HCT116 (cell line): Measurements from ENCODE around the gene ZFYVE1. TPM values are rescaled to one million over a fixed set of nuclear protein-coding genes. Genes with fewer than 3 reads are reported as not detected.

Experiments
- ATAC-seq: fragments of 200-7000 bp; cut with Tn5 transposase; 2 replicates; pipeline ENCODE4 v1.9.1; 2020; ENCODE audit warnings: mild to moderate bottlenecking, moderate library complexity
- BruUV-seq: library from RNA; stranded (reverse); fragments of 400-500 nt; replicated peaks from 2 replicates; lab custom pipeline; 2021; lab: Mats Ljungman, UMichigan
- CTCF ChIA-PET: fragments of 300-600 bp; sonication (Branson Sonifier 250); formaldehyde crosslinking; loops from one replicate; lab custom pipeline; 2021; ENCODE audit warnings: antibody characterized with exemption; lab: Charles Lee
- POLR2A ChIA-PET: fragments of 300-600, 350-600 bp; sonication (Branson Sonifier 250); formaldehyde crosslinking; loops from one replicate; lab custom pipeline; 2021; ENCODE audit warnings: antibody characterized with exemption; lab: Charles Lee
- RAD21 ChIA-PET, 2 experiments: fragments of 300-600 bp; sonication (Branson Sonifier 250); formaldehyde crosslinking; loops; one replicate each; lab custom pipeline; 2023; ENCODE audit warnings: low total read pairs in 2 of 2; ENCODE audit not compliant: uncharacterized antibody in 2 of 2, unreplicated experiment in 2 of 2, low non-redundant PET in 1 of 2; lab: Charles Lee
- DNase-seq: peaks from one replicate; pipeline ENCODE4 v3.0.0-alpha.2; 2010; ENCODE audit warnings: low read depth, low spot score
- H2AFZ ChIP-seq: fragments of 200-600 bp; shearing (Covaris generic), sonication (generic); 2 replicates; pipeline ENCODE4 v1.6.1; 2017; ENCODE audit warnings: low read depth, mixed run types, mixed read lengths, antibody characterized with exemption, low read length; ENCODE audit not compliant: poor library complexity, severe bottlenecking
- H3K27ac ChIP-seq: 2 replicates; pipeline ENCODE4 v1.5.1; 2012; ENCODE audit warnings: low read depth, low read length
- H3K27me3 ChIP-seq: fragments of 200-600 bp; sonication (generic); 2 replicates; pipeline ENCODE4 v1.6.1; 2016; ENCODE audit warnings: mixed run types, low read length, mixed read lengths; ENCODE audit not compliant: insufficient read depth
- H3K36me3 ChIP-seq, 2 experiments: fragments of 200-500 bp in 1 of 2; fragments of 200-600 bp in 1 of 2; sonication (Bioruptor generic) in 1 of 2; sonication (generic) in 1 of 2; 2 replicates each; pipeline versions ENCODE4 v1.5.1 to v1.6.1; 2014 to 2016; ENCODE audit warnings: low read length in 2 of 2, inconsistent platforms in 1 of 2, mixed read lengths in 1 of 2, mixed run types in 1 of 2; ENCODE audit not compliant: insufficient read depth in 2 of 2, control insufficient read depth in 1 of 2
- H3K4me1 ChIP-seq, 2 experiments: fragments of 200-600 bp in 1 of 2; sonication (generic) in 1 of 2; 2 replicates each; pipeline versions ENCODE4 v1.5.1 to v1.6.1; 2012 to 2017; ENCODE audit warnings: low read length in 2 of 2, inconsistent platforms in 1 of 2, mild to moderate bottlenecking in 1 of 2, mixed read lengths in 1 of 2, mixed run types in 1 of 2, moderate library complexity in 1 of 2; ENCODE audit not compliant: insufficient read depth in 2 of 2, control insufficient read depth in 1 of 2
- H3K4me2 ChIP-seq: fragments of 200-600 bp; sonication (generic); 2 replicates; pipeline ENCODE4 v1.6.1; 2017; ENCODE audit warnings: mixed run types, low read length, mixed read lengths
- H3K4me3 ChIP-seq, 2 experiments: fragments of 200-600 bp in 1 of 2; sonication (generic) in 1 of 2; replicated peaks in 1 of 2; 2 replicates each; pipeline ENCODE4 v1.5.1; 2011 to 2016; ENCODE audit warnings: low read length in 2 of 2, control low read depth in 1 of 2, low read depth in 1 of 2, mild to moderate bottlenecking in 1 of 2, mixed read lengths in 1 of 2, mixed run types in 1 of 2
- H3K79me2 ChIP-seq: fragments of 200-600 bp; sonication (generic); 2 replicates; pipeline ENCODE4 v1.6.1; 2017; ENCODE audit warnings: mild to moderate bottlenecking, mixed run types, low read length, moderate library complexity, mixed read lengths; ENCODE audit not compliant: insufficient read depth
- H3K9ac ChIP-seq: fragments of 200-600 bp; sonication (generic); 2 replicates; pipeline ENCODE4 v1.6.1; 2016; ENCODE audit warnings: low read length, mixed read lengths
- H3K9me2 ChIP-seq: fragments of 200-600 bp; sonication (generic), shearing (Covaris generic); 2 replicates; pipeline ENCODE4 v1.6.1; 2017; ENCODE audit warnings: mixed run types, mild to moderate bottlenecking, moderate library complexity; ENCODE audit not compliant: insufficient read depth
- H3K9me3 ChIP-seq, 2 experiments: fragments of 200-500 bp in 1 of 2; fragments of 200-600 bp in 1 of 2; sonication (Bioruptor generic) in 1 of 2; sonication (generic) in 1 of 2; 2 replicates each; pipeline ENCODE4 v1.6.1; 2014 to 2017; ENCODE audit warnings: low read length in 2 of 2, mixed read lengths in 2 of 2, inconsistent platforms in 1 of 2, low read depth in 1 of 2, mild to moderate bottlenecking in 1 of 2, mixed run types in 1 of 2, moderate library complexity in 1 of 2; ENCODE audit not compliant: control insufficient read depth in 1 of 2, insufficient read depth in 1 of 2
- H4K20me1 ChIP-seq: fragments of 200-600 bp; sonication (generic), shearing (Covaris generic); 2 replicates; pipeline ENCODE4 v1.6.1; 2017; ENCODE audit warnings: mixed run types, mild to moderate bottlenecking, moderate library complexity; ENCODE audit not compliant: insufficient read depth
- CBX3 ChIP-seq: IDR thresholded peaks from 2 replicates; pipeline ENCODE4 v1.6.1; 2012; ENCODE audit warnings: low read depth
- EGR1 ChIP-seq: IDR thresholded peaks from 2 replicates; pipeline ENCODE4 v1.6.1; 2012; ENCODE audit warnings: low read depth
- FOSL1 ChIP-seq: IDR thresholded peaks from 2 replicates; pipeline ENCODE4 v1.6.1; 2012; ENCODE audit warnings: low read depth
- JUND ChIP-seq: IDR thresholded peaks from 2 replicates; pipeline ENCODE4 v1.6.1; 2012
- POLR2A ChIP-seq: IDR thresholded peaks from 2 replicates; pipeline ENCODE4 v1.7.0; 2011; ENCODE audit warnings: borderline replicate concordance; ENCODE audit not compliant: insufficient read depth, insufficient read length; ENCODE audit errors: extremely low read depth
- RAD21 ChIP-seq: IDR thresholded peaks from 2 replicates; pipeline ENCODE4 v1.6.1; 2012; ENCODE audit warnings: low read depth, mild to moderate bottlenecking
- SP1 ChIP-seq: IDR thresholded peaks from 2 replicates; pipeline ENCODE4 v1.6.1; 2012; ENCODE audit warnings: low read depth
- SRF ChIP-seq: IDR thresholded peaks from 2 replicates; pipeline ENCODE4 v1.6.1; 2012; ENCODE audit warnings: low read depth
- YY1 ChIP-seq: IDR thresholded peaks from 2 replicates; pipeline ENCODE4 v1.6.1; 2011; ENCODE audit warnings: low read length, low read depth, moderate library complexity, mild to moderate bottlenecking; ENCODE audit not compliant: insufficient replicate concordance; ENCODE audit errors: extremely low read depth
- ZFX ChIP-seq: fragments of 450-650 bp; IDR thresholded peaks from 2 replicates; pipeline ENCODE4 v1.6.1; 2017
- ZNF274 ChIP-seq: fragments of 200-500 bp; sonication (Bioruptor generic); IDR thresholded peaks from 2 replicates; pipeline ENCODE4 v1.6.1; 2014; ENCODE audit warnings: mild to moderate bottlenecking, low read depth, low read length, inconsistent platforms
- intact Hi-C: fragments of 100-400 bp; cut with micrococcal nuclease; formaldehyde crosslinking; loops from 2 replicates; pipeline ENCODE4 v1.10.0; 2022
- total RNA-seq: library from RNA; stranded (reverse); gene quantifications from one replicate; pipeline ENCODE4 v1.2.1, GENCODE V29; 2021; ENCODE audit not compliant: unreplicated experiment
- TF ChIP-seq, protein P1 (sequence below): IDR thresholded peaks from 2 replicates; pipeline ENCODE4 v1.6.1; 2012; ENCODE audit warnings: low read depth
- TF ChIP-seq, protein P2 (sequence below): IDR thresholded peaks from 2 replicates; pipeline ENCODE4 v1.6.1; 2012

The ZFYVE1 gene
- total RNA-seq, 1 experiment from 2014 or later: 7.7 TPM

DNA sequence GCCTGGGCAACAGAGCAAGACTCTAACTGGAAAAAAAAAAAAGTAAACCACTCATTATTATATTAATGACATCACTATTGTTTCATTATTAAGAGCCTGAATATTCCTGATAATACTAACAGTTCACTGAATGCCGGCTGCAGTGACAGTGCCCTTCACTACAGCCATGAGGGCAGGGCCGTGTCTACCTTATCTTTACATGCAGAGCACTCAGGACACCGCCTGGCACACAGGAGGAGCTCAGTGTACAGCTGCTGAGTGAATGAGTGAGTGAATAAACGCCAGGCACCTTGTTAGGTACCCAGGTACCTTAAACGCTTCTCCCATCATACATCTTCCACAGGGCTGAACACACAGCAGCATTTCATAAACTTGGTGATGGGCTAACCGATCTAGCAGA is 23.2 kb downstream of the ZFYVE1 start:
- DNase-seq: no peak
- H3K36me3 ChIP-seq: no peaks in the 10 kb centered on the region
- BruUV-seq: no TSS peak
- POLR2A ChIA-PET: no interaction called here
- no peak overlapping the region for H3K27ac ChIP-seq
- H3K9me2 ChIP-seq: no peaks in the 10 kb centered on the region
- H3K79me2 ChIP-seq: no peaks in the 10 kb centered on the region
- H3K4me1 ChIP-seq: peaks cover 0 to 3% of the 10 kb centered on the region in 2 experiments; a peak in 2 of 4 replicates
- no peaks in the 10 kb centered on the region for H4K20me1 ChIP-seq
- TF ChIP-seq ZNF274 (no peak), CBX3 (no peak), RAD21 (no peak), EGR1 (no peak), FOSL1 (no peak), SRF (no peak), POLR2A (no peak), SP1 (no peak), YY1 (no peak), ZFX (no peak), JUND (no peak)
- TF ChIP-seq, protein P1, sequence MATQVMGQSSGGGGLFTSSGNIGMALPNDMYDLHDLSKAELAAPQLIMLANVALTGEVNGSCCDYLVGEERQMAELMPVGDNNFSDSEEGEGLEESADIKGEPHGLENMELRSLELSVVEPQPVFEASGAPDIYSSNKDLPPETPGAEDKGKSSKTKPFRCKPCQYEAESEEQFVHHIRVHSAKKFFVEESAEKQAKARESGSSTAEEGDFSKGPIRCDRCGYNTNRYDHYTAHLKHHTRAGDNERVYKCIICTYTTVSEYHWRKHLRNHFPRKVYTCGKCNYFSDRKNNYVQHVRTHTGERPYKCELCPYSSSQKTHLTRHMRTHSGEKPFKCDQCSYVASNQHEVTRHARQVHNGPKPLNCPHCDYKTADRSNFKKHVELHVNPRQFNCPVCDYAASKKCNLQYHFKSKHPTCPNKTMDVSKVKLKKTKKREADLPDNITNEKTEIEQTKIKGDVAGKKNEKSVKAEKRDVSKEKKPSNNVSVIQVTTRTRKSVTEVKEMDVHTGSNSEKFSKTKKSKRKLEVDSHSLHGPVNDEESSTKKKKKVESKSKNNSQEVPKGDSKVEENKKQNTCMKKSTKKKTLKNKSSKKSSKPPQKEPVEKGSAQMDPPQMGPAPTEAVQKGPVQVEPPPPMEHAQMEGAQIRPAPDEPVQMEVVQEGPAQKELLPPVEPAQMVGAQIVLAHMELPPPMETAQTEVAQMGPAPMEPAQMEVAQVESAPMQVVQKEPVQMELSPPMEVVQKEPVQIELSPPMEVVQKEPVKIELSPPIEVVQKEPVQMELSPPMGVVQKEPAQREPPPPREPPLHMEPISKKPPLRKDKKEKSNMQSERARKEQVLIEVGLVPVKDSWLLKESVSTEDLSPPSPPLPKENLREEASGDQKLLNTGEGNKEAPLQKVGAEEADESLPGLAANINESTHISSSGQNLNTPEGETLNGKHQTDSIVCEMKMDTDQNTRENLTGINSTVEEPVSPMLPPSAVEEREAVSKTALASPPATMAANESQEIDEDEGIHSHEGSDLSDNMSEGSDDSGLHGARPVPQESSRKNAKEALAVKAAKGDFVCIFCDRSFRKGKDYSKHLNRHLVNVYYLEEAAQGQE: no peak
- TF ChIP-seq, protein P2, sequence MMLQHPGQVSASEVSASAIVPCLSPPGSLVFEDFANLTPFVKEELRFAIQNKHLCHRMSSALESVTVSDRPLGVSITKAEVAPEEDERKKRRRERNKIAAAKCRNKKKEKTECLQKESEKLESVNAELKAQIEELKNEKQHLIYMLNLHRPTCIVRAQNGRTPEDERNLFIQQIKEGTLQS: no peak
- no peaks in the 10 kb centered on the region for H3K27me3 ChIP-seq
- H3K4me2 ChIP-seq: no peak overlapping the region
- intact Hi-C loops: no loop called here
- H3K9me3 ChIP-seq: no peaks in the 10 kb centered on the region
- CTCF ChIA-PET: no interaction called here
- RAD21 ChIA-PET: no interaction called here
- no peak for ATAC-seq
- no peak overlapping the region for H2AFZ ChIP-seq
- H3K9ac ChIP-seq: no peak overlapping the region
- no peak overlapping the region for H3K4me3 ChIP-seq
